ENCODE data around the gene PRRT3. TPM values are rescaled to one million over a fixed set of nuclear protein-coding genes. Genes with fewer than 3 reads are reported as not detected.

PRRT3 gene
- total and polyA plus RNA-seq, 2 of the 13 experiments (the other 11 are each of a cell fraction or from before 2014, with no cell fraction given): 0.22 to 0.44 TPM

- no peak; the same call in 1 of the 2 replicates for TF ChIP-seq ZNF704 (CRISPR knock-in tag; IDR thresholded peaks at IDR 0.05; ENCODE audit: borderline replicate concordance)
- TF ChIP-seq TSC22D2 (CRISPR knock-in tag; IDR thresholded peaks at IDR 0.05; ENCODE audit: borderline replicate concordance): no peak
- TF ChIP-seq ARNT2 (CRISPR knock-in tag; IDR thresholded peaks at IDR 0.05; ENCODE audit: low read depth): no peak
- no peak for TF ChIP-seq ZFAT (CRISPR knock-in tag; conservative IDR thresholded peaks at IDR 0.05)
- TF ChIP-seq ZNF784 (CRISPR knock-in tag; IDR thresholded peaks at IDR 0.05; ENCODE audit: borderline replicate concordance): no peak
- no peak for TF ChIP-seq FOXJ3 (CRISPR knock-in tag; IDR thresholded peaks at IDR 0.05; ENCODE audit: borderline replicate concordance)
- no peak; the same call in 1 of the 2 replicates for TF ChIP-seq ZNF605 (CRISPR knock-in tag; IDR thresholded peaks at IDR 0.05)
- TF ChIP-seq PHF5A (CRISPR knock-in tag; IDR thresholded peaks at IDR 0.05; ENCODE audit: low read depth, unreplicated experiment): no peak
- peak; percentile 31; the same call in 1 of the 2 replicates for TF ChIP-seq MXD4 (CRISPR knock-in tag; IDR thresholded peaks at IDR 0.05)
- TF ChIP-seq SMAD3 (CRISPR knock-in tag; IDR thresholded peaks at IDR 0.05): no peak; the same call in 1 of the 2 replicates
- TF ChIP-seq RAD51 (IDR thresholded peaks at IDR 0.05; ENCODE audit: borderline replicate concordance): no peak
- no peak for TF ChIP-seq NFIC (IDR thresholded peaks at IDR 0.05; ENCODE audit: low read length)
- TF ChIP-seq KMT2B (CRISPR knock-in tag; IDR thresholded peaks at IDR 0.05): no peak
- no peak for TF ChIP-seq KLF13 (CRISPR knock-in tag; IDR thresholded peaks at IDR 0.05)
- no peak for TF ChIP-seq TFDP2 (CRISPR knock-in tag; IDR thresholded peaks at IDR 0.05)
- TF ChIP-seq TEAD3 (CRISPR knock-in tag; optimal IDR thresholded peaks at IDR 0.05; ENCODE audit: borderline replicate concordance): peak; percentile 41
- no peak for TF ChIP-seq KDM2A (CRISPR knock-in tag; IDR thresholded peaks at IDR 0.05; ENCODE audit: borderline replicate concordance, low read depth)
- peak; percentile 90 for TF ChIP-seq ZNF687 (CRISPR knock-in tag; IDR thresholded peaks at IDR 0.05)
- TF ChIP-seq MEIS2 (CRISPR knock-in tag; IDR thresholded peaks at IDR 0.05): no peak
- no peak for TF ChIP-seq SP140L (CRISPR knock-in tag; IDR thresholded peaks at IDR 0.05; ENCODE audit: borderline replicate concordance)
- TF ChIP-seq SOX6 (IDR thresholded peaks at IDR 0.05): no peak
- TF ChIP-seq SOX6 (CRISPR knock-in tag; IDR thresholded peaks at IDR 0.05): peak; percentile 58
- TF ChIP-seq ZNF703 (CRISPR knock-in tag; IDR thresholded peaks at IDR 0.05; ENCODE audit: borderline replicate concordance): no peak
Observed at GRCh38 chr3:9902372-9903237, 49.6 kb downstream of the PRRT3 start, which contains the start of gene IL17RE (continued).

All from HepG2 (cell line).